Loucy (cell line): ENCODE results near the gene TNS3.
"Not testable (repeated sequence)": the region's sequence is repeated elsewhere in the genome, so short reads cannot be mapped to it uniquely, and the experiment has no call there.

Source experiments
- H2AFZ ChIP-seq: fragments of 200-600 bp; sonication (generic); 2 replicates; pipeline ENCODE4 v1.6.0; 2016; ENCODE audit warnings: antibody characterized with exemption, mild to moderate bottlenecking, low read length, moderate library complexity
- H3F3A ChIP-seq: fragments of 200-600 bp; 2 replicates; pipeline ENCODE4 v1.6.0; 2016; ENCODE audit warnings: antibody characterized with exemption, low read depth, mild to moderate bottlenecking
- H3K27me3 ChIP-seq: fragments of 200-600 bp; sonication (generic); 2 replicates; pipeline ENCODE4 v1.6.1; 2014; ENCODE audit warnings: low read length, mild to moderate bottlenecking; ENCODE audit not compliant: insufficient read depth, poor library complexity, severe bottlenecking
- H3K36me3 ChIP-seq: fragments of 200-600 bp; sonication (generic); 2 replicates; pipeline ENCODE4 v1.6.1; 2016; ENCODE audit warnings: low read length; ENCODE audit not compliant: insufficient read depth
- H3K4me1 ChIP-seq: fragments of 200-600 bp; sonication (generic); 2 replicates; pipeline ENCODE4 v1.5.1; 2014; ENCODE audit warnings: low read length, mild to moderate bottlenecking; ENCODE audit not compliant: insufficient read depth, poor library complexity, severe bottlenecking
- H3K4me2 ChIP-seq: fragments of 200-600 bp; sonication (generic); 2 replicates; pipeline ENCODE4 v1.6.0; 2014; ENCODE audit warnings: antibody characterized with exemption, low read length, low read depth, mild to moderate bottlenecking; ENCODE audit not compliant: poor library complexity, severe bottlenecking
- H3K4me3 ChIP-seq: fragments of 200-600 bp; sonication (generic); 2 replicates; pipeline ENCODE4 v1.5.1; 2014; ENCODE audit warnings: low read length, mild to moderate bottlenecking, mixed read lengths; ENCODE audit not compliant: poor library complexity, severe bottlenecking
- H3K79me2 ChIP-seq: fragments of 200-600 bp; sonication (generic); 2 replicates; pipeline ENCODE4 v1.6.1; 2014; ENCODE audit warnings: low read length; ENCODE audit not compliant: insufficient read depth
- H3K9ac ChIP-seq: fragments of 200-600 bp; sonication (generic); 2 replicates; pipeline ENCODE4 v1.6.0; 2014; ENCODE audit warnings: mild to moderate bottlenecking, low read depth, low read length, moderate library complexity; ENCODE audit not compliant: poor library complexity, severe bottlenecking
- H3K9me2 ChIP-seq: fragments of 200-600 bp; sonication (generic); replicated peaks from 2 replicates; pipeline ENCODE4 v1.6.1; 2016; ENCODE audit warnings: low read depth, low read length, mixed read lengths
- H3K9me3 ChIP-seq: fragments of 200-600 bp; sonication (generic); 2 replicates; pipeline ENCODE4 v1.6.1; 2014; ENCODE audit warnings: mild to moderate bottlenecking, antibody characterized with exemption, low read length, low read depth; ENCODE audit not compliant: insufficient read depth
- H4K20me1 ChIP-seq: fragments of 200-600 bp; sonication (generic); 2 replicates; pipeline ENCODE4 v1.6.0; 2014; ENCODE audit warnings: antibody characterized with exemption, low read length, mild to moderate bottlenecking; ENCODE audit not compliant: insufficient read depth, poor library complexity, severe bottlenecking
- EZH2phosphoT487 ChIP-seq: fragments of 200-600 bp; IDR thresholded peaks from 2 replicates; pipeline ENCODE4 v1.6.1; 2018; ENCODE audit warnings: antibody characterized with exemption, mild to moderate bottlenecking, moderate library complexity, borderline replicate concordance
- TF ChIP-seq, protein P1 (sequence below): fragments of 200-600 bp; sonication (generic); conservative IDR thresholded peaks from 2 replicates; pipeline ENCODE4 v1.5.1; 2014; ENCODE audit warnings: mild to moderate bottlenecking, antibody characterized with exemption, low read length

Gene TNS3

DNA sequence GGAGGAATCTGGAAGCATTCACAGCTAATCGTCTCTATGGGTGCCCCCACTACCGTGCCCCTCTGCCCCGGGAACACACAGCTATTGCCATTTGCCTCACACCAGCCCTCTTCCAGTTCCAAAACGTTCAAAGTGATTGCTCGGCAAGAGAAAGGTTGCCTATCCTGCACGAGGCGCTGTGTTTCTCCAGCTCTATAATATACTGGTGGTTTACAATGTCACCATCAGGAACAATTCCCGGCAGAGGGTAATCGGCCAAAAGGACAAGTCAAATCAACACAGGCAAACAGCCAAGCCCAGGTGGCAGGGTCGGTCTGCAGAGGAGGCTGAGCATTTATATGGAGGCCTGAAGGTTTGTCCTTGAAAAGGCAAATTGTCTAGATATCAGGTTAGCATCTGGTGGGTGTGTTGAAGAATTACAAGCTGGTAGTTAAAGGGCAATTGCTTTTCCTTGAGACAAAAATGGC lies 29.2 kb upstream of the TNS3 start:
- Histone ChIP-seq H3K9ac (no peak overlapping the region), H3K4me2 (no peak overlapping the region), H3K4me3 (no peak overlapping the region), H3K4me1 (no peaks in the 10 kb centered on the region), H3K9me3 (no peaks in the 10 kb centered on the region), H3K9me2 (no peaks in the 10 kb centered on the region), H2AFZ (no peak overlapping the region), H3F3A (no peaks in the 10 kb centered on the region), H3K27me3 (no peaks in the 10 kb centered on the region), H4K20me1 (no peaks in the 10 kb centered on the region), H3K79me2 (no peaks in the 10 kb centered on the region), H3K36me3 (no peaks in the 10 kb centered on the region)
- no peak for TF ChIP-seq EZH2phosphoT487
- TF ChIP-seq, protein P1, sequence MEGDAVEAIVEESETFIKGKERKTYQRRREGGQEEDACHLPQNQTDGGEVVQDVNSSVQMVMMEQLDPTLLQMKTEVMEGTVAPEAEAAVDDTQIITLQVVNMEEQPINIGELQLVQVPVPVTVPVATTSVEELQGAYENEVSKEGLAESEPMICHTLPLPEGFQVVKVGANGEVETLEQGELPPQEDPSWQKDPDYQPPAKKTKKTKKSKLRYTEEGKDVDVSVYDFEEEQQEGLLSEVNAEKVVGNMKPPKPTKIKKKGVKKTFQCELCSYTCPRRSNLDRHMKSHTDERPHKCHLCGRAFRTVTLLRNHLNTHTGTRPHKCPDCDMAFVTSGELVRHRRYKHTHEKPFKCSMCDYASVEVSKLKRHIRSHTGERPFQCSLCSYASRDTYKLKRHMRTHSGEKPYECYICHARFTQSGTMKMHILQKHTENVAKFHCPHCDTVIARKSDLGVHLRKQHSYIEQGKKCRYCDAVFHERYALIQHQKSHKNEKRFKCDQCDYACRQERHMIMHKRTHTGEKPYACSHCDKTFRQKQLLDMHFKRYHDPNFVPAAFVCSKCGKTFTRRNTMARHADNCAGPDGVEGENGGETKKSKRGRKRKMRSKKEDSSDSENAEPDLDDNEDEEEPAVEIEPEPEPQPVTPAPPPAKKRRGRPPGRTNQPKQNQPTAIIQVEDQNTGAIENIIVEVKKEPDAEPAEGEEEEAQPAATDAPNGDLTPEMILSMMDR: no peak

DNA sequence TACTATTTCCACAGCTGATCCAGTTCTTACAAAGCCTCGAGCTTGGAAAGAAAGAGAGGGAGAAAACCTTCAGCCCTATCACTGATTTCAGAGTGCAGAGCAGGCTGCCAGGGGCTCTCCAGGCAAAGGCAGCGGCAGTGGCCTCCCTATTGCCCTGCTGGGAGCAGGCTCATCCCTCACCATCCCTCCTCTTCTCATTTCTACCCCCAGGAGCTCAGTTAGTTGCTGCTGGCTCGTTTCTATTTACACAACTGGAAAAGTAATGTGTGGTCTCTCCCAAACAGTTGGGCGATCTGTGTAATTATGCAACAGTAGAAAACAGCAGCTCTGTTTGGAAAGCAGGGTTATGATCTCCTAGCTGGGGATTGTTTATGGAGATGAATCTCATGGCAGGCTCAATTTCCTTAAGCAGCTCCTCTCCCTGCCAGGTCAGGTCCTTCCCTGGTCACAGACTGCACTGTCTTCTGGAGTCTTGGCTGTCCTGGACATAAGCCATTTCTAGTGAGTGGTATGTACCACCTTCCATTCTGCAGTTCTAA lies 28.7 kb upstream of the TNS3 start:
- Histone ChIP-seq H3K4me3 (no peak overlapping the region), H3K79me2 (no peaks in the 10 kb centered on the region), H3K4me2 (no peak overlapping the region), H3K9me2 (no peaks in the 10 kb centered on the region), H3F3A (no peaks in the 10 kb centered on the region), H2AFZ (no peak overlapping the region), H4K20me1 (no peaks in the 10 kb centered on the region), H3K4me1 (no peaks in the 10 kb centered on the region), H3K9me3 (no peaks in the 10 kb centered on the region), H3K9ac (no peak overlapping the region), H3K36me3 (no peaks in the 10 kb centered on the region), H3K27me3 (no peaks in the 10 kb centered on the region)
- no peak for TF ChIP-seq EZH2phosphoT487
- TF ChIP-seq, protein P1: no peak

DNA sequence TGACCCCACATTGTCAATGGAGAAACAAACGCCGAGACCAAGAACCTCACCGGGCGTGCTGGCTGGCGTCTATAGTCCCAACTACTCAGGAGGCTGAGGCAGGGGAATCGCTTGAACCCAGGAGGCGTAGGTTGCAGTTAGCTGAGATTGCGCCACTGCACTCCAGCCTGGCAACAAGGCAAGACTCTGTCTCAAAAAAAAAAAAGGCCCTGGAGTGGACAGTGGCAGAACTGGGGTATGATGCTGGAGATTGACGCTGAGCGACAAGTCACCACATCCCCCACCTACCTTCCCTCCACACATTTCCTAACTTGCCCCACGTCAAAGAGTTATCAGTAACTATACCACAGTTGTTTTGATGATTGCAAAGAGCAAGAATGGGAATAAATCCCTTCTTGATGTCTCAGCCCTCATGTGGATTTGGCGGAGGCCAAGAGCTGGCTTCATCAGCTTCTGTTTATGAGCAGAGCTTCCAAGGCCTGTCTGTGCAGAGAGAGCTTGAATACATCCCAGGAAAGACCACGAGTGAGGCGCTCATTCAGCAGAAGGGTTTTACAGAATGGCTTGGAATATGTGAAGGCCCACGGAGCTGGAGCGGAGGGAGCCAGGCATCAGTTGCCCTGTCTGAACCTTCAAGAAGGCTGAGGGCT lies 28.0 kb upstream of the TNS3 start:
- H3K4me1 ChIP-seq: no peaks in the 10 kb centered on the region
- H2AFZ ChIP-seq: no peak overlapping the region
- no peak overlapping the region for H3K4me3 ChIP-seq
- H3K9me3 ChIP-seq: no peaks in the 10 kb centered on the region
- no peak overlapping the region for H3K9ac ChIP-seq
- H3K36me3 ChIP-seq: no peaks in the 10 kb centered on the region
- H3K79me2 ChIP-seq: no peaks in the 10 kb centered on the region
- no peaks in the 10 kb centered on the region for H4K20me1 ChIP-seq
- H3K9me2 ChIP-seq: no peaks in the 10 kb centered on the region
- H3F3A ChIP-seq: no peaks in the 10 kb centered on the region
- TF ChIP-seq EZH2phosphoT487: no peak
- TF ChIP-seq, protein P1: no peak
- H3K4me2 ChIP-seq: no peak overlapping the region
- no peaks in the 10 kb centered on the region for H3K27me3 ChIP-seq

DNA sequence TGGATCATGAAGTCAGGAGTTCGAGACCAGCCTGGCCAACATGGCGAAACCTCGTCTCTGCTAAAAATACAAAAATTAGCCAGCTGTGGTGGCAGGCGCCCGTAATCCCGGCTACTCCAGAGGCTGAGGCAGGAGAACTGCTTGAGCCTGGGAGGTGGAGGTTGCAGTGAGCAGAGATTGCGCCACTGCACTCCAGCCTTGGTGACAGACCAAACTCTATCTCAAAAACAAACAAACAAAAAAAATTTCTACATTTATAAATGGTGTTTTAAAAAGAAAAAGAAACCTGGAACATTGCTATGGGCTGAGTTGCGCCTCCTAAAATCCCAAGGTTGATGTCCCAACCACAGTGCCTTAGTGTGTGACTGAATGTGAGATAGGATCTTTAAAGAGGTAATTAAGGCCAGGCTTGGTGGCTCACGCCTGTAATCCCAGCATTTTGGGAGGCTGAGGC lies 24.7 kb upstream of the TNS3 start:
- not testable (repeated sequence) for H4K20me1 ChIP-seq, H3K9ac ChIP-seq, H3K9me3 ChIP-seq, H2AFZ ChIP-seq, H3K9me2 ChIP-seq, H3K4me3 ChIP-seq, H3K27me3 ChIP-seq, H3K79me2 ChIP-seq, H3K4me1 ChIP-seq, H3K36me3 ChIP-seq, H3F3A ChIP-seq, H3K4me2 ChIP-seq
